Measurements from ENCODE around the gene TTYH1. TPM values are rescaled to one million over a fixed set of nuclear protein-coding genes. Genes with fewer than 3 reads are reported as not detected.
A peak's percentile ranks its signal among the peaks of the same experiment; 100 is the strongest.
"Not testable (repeated sequence)": the region's sequence is repeated elsewhere in the genome, so short reads cannot be mapped to it uniquely, and the experiment has no call there.

TTYH1 gene
- total RNA-seq, 1 donor from 2014 or later: 2.9 TPM

GRCh38 chr19:54436628-54437252 lies 21.5 kb downstream of the TTYH1 start:
- DNase-seq: no peak
- Mint-ChIP-seq H3K27ac (ENCODE audit: unreplicated experiment) (no peak overlapping the region), H3K4me3 (ENCODE audit: unreplicated experiment) (peak overlapping the region; percentile 15), H3K9me3 (ENCODE audit: unreplicated experiment) (peaks cover 8% of the 10 kb centered on the region), H3K36me3 (ENCODE audit: unreplicated experiment) (no peaks in the 10 kb centered on the region), H3K27me3 (ENCODE audit: unreplicated experiment) (peaks cover 12% of the 10 kb centered on the region), H3K4me1 (ENCODE audit: low read depth, unreplicated experiment) (peaks cover 22% of the 10 kb centered on the region)
- no peak for TF ChIP-seq CTCF (IDR thresholded peaks at IDR 0.05; ENCODE audit: partially characterized antibody, unreplicated experiment)

GRCh38 chr19:54439174-54439851 lies 24.0 kb downstream of the TTYH1 start:
- H3K4me1 Mint-ChIP-seq (ENCODE audit: low read depth, unreplicated experiment): peaks cover 22% of the 10 kb centered on the region
- H3K4me3 Mint-ChIP-seq (ENCODE audit: unreplicated experiment): peak overlapping the region; percentile 10
- peaks cover 10% of the 10 kb centered on the region for H3K27me3 Mint-ChIP-seq (ENCODE audit: unreplicated experiment)
- peak overlapping the region; percentile 40 for H3K27ac Mint-ChIP-seq (ENCODE audit: unreplicated experiment)
- TF ChIP-seq CTCF (IDR thresholded peaks at IDR 0.05; ENCODE audit: partially characterized antibody, unreplicated experiment): peak; percentile 40
- DNase-seq: peak; percentile 77
- peaks cover 1% of the 10 kb centered on the region for H3K9me3 Mint-ChIP-seq (ENCODE audit: unreplicated experiment)
- H3K36me3 Mint-ChIP-seq (ENCODE audit: unreplicated experiment): peaks cover 5% of the 10 kb centered on the region

- no peak overlapping the region for H3K4me3 Mint-ChIP-seq (ENCODE audit: unreplicated experiment)
These were observed 25.4 kb downstream of the TTYH1 start for GRCh38 chr19:54440641-54441040.

GRCh38 chr19:54444737-54445136 lies 29.5 kb downstream of the TTYH1 start:
- no peak for TF ChIP-seq CTCF (IDR thresholded peaks at IDR 0.05; ENCODE audit: partially characterized antibody, unreplicated experiment)
- DNase-seq: no peak
- peaks cover 13% of the 10 kb centered on the region for H3K27me3 Mint-ChIP-seq (ENCODE audit: unreplicated experiment)
- peaks cover 6% of the 10 kb centered on the region for H3K4me1 Mint-ChIP-seq (ENCODE audit: low read depth, unreplicated experiment)
- H3K9me3 Mint-ChIP-seq (ENCODE audit: unreplicated experiment): peaks cover 7% of the 10 kb centered on the region
- H3K27ac Mint-ChIP-seq (ENCODE audit: unreplicated experiment): no peak overlapping the region
- H3K36me3 Mint-ChIP-seq (ENCODE audit: unreplicated experiment): peaks cover 6% of the 10 kb centered on the region
- H3K4me3 Mint-ChIP-seq (ENCODE audit: unreplicated experiment): no peak overlapping the region

More at GRCh38 chr19:54440641-54441040, 25.4 kb downstream of the TTYH1 start:
- Mint-ChIP-seq H3K4me1 (ENCODE audit: low read depth, unreplicated experiment) (peaks cover 18% of the 10 kb centered on the region), H3K36me3 (ENCODE audit: unreplicated experiment) (peaks cover 5% of the 10 kb centered on the region), H3K27ac (ENCODE audit: unreplicated experiment) (no peak overlapping the region), H3K9me3 (ENCODE audit: unreplicated experiment) (no peaks in the 10 kb centered on the region), H3K27me3 (ENCODE audit: unreplicated experiment) (peaks cover 9% of the 10 kb centered on the region)
- TF ChIP-seq CTCF (IDR thresholded peaks at IDR 0.05; ENCODE audit: partially characterized antibody, unreplicated experiment): no peak
- no peak for DNase-seq

GRCh38 chr19:54446349-54446748 lies 31.1 kb downstream of the TTYH1 start:
- DNase-seq; H3K4me3 Mint-ChIP-seq (ENCODE audit: unreplicated experiment); H3K27ac Mint-ChIP-seq (ENCODE audit: unreplicated experiment): not testable (repeated sequence)
- peak; percentile 17 for TF ChIP-seq CTCF (IDR thresholded peaks at IDR 0.05; ENCODE audit: partially characterized antibody, unreplicated experiment)
- Mint-ChIP-seq H3K9me3 (ENCODE audit: unreplicated experiment) (peaks cover 22% of the 10 kb centered on the region), H3K27me3 (ENCODE audit: unreplicated experiment) (peaks cover 21% of the 10 kb centered on the region), H3K4me1 (ENCODE audit: low read depth, unreplicated experiment) (peaks cover 12% of the 10 kb centered on the region), H3K36me3 (ENCODE audit: unreplicated experiment) (peaks cover 12% of the 10 kb centered on the region)

Data from glutamatergic neuron (in vitro differentiated cells).